Measurements from ENCODE around the gene TNS1.

The TNS1 gene

GRCh38 chr2:217832987-217833386 is 169.8 kb downstream of the TNS1 start:
- 95% methylated on average over 15 of the region's 15 CpGs for WGBS
- no peak overlapping the region for H3K9ac ChIP-seq (ENCODE audit: low read depth, low read length)
- H3K9me3 ChIP-seq (ENCODE audit: insufficient read depth, low read depth, low read length): no peaks in the 10 kb centered on the region

GRCh38 chr2:217832115-217832514 is 170.7 kb downstream of the TNS1 start:
- 89% methylated on average over 5 of the region's 5 CpGs for WGBS
- Histone ChIP-seq H3K4me1 (ENCODE audit: insufficient read depth, low read length) (peaks cover 6% of the 10 kb centered on the region; the same call in 1 of the 2 replicates), H3K4me3 (ENCODE audit: low read length) (no peak overlapping the region), H3K27me3 (ENCODE audit: insufficient read depth, low read length) (no peaks in the 10 kb centered on the region), H3K9me3 (ENCODE audit: insufficient read depth, low read depth, low read length) (no peaks in the 10 kb centered on the region), H3K27ac (ENCODE audit: low read depth, low read length) (no peak overlapping the region), H3K9ac (ENCODE audit: low read depth, low read length) (no peak overlapping the region), H3K36me3 (ENCODE audit: insufficient read depth, low read length) (no peaks in the 10 kb centered on the region)

More at GRCh38 chr2:217832987-217833386, 169.8 kb downstream of the TNS1 start:
- no peak overlapping the region for H3K4me3 ChIP-seq (ENCODE audit: low read length)
- no peaks in the 10 kb centered on the region for H3K36me3 ChIP-seq (ENCODE audit: insufficient read depth, low read length)
- H3K4me1 ChIP-seq (ENCODE audit: insufficient read depth, low read length): peaks cover 6% of the 10 kb centered on the region; the same call in 1 of the 2 replicates
- no peaks in the 10 kb centered on the region for H3K27me3 ChIP-seq (ENCODE audit: insufficient read depth, low read length)
- H3K27ac ChIP-seq (ENCODE audit: low read depth, low read length): no peak overlapping the region

- Histone ChIP-seq H3K27me3 (ENCODE audit: insufficient read depth, low read length) (no peaks in the 10 kb centered on the region), H3K9ac (ENCODE audit: low read depth, low read length) (no peak overlapping the region), H3K27ac (ENCODE audit: low read depth, low read length) (no peak overlapping the region), H3K4me1 (ENCODE audit: insufficient read depth, low read length) (no peaks in the 10 kb centered on the region; the same call in 1 of the 2 replicates), H3K4me3 (ENCODE audit: low read length) (no peak overlapping the region), H3K36me3 (ENCODE audit: insufficient read depth, low read length) (no peaks in the 10 kb centered on the region), H3K9me3 (ENCODE audit: insufficient read depth, low read depth, low read length) (no peaks in the 10 kb centered on the region)
- 92% methylated on average over 10 of the region's 10 CpGs for WGBS
Observed at GRCh38 chr2:217831306-217831705, 171.5 kb downstream of the TNS1 start.

GRCh38 chr2:217830807-217831206 is 172.0 kb downstream of the TNS1 start:
- no peak overlapping the region for H3K9ac ChIP-seq (ENCODE audit: low read depth, low read length)
- no peak overlapping the region for H3K27ac ChIP-seq (ENCODE audit: low read depth, low read length)
- H3K4me3 ChIP-seq (ENCODE audit: low read length): no peak overlapping the region
- H3K4me1 ChIP-seq (ENCODE audit: insufficient read depth, low read length): no peaks in the 10 kb centered on the region; the same call in 1 of the 2 replicates
- no peaks in the 10 kb centered on the region for H3K36me3 ChIP-seq (ENCODE audit: insufficient read depth, low read length)
- H3K27me3 ChIP-seq (ENCODE audit: insufficient read depth, low read length): no peaks in the 10 kb centered on the region
- H3K9me3 ChIP-seq (ENCODE audit: insufficient read depth, low read depth, low read length): no peaks in the 10 kb centered on the region
- 95% methylated on average over 6 of the region's 6 CpGs for WGBS

GRCh38 chr2:217830061-217830460 is 172.7 kb downstream of the TNS1 start:
- Histone ChIP-seq H3K4me1 (ENCODE audit: insufficient read depth, low read length) (no peaks in the 10 kb centered on the region; the same call in 1 of the 2 replicates), H3K27ac (ENCODE audit: low read depth, low read length) (no peak overlapping the region), H3K9ac (ENCODE audit: low read depth, low read length) (no peak overlapping the region), H3K9me3 (ENCODE audit: insufficient read depth, low read depth, low read length) (no peaks in the 10 kb centered on the region), H3K27me3 (ENCODE audit: insufficient read depth, low read length) (no peaks in the 10 kb centered on the region), H3K4me3 (ENCODE audit: low read length) (no peak overlapping the region), H3K36me3 (ENCODE audit: insufficient read depth, low read length) (no peaks in the 10 kb centered on the region)
- WGBS: 95% methylated on average over 9 of the region's 9 CpGs

GRCh38 chr2:217829420-217829819 is 173.4 kb downstream of the TNS1 start:
- Histone ChIP-seq H3K27me3 (ENCODE audit: insufficient read depth, low read length) (no peaks in the 10 kb centered on the region), H3K9me3 (ENCODE audit: insufficient read depth, low read depth, low read length) (no peaks in the 10 kb centered on the region), H3K4me3 (ENCODE audit: low read length) (no peak overlapping the region), H3K9ac (ENCODE audit: low read depth, low read length) (no peak overlapping the region), H3K4me1 (ENCODE audit: insufficient read depth, low read length) (no peaks in the 10 kb centered on the region; the same call in 1 of the 2 replicates), H3K27ac (ENCODE audit: low read depth, low read length) (no peak overlapping the region), H3K36me3 (ENCODE audit: insufficient read depth, low read length) (no peaks in the 10 kb centered on the region)
- 91% methylated on average over 8 of the region's 8 CpGs for WGBS

- no peaks in the 10 kb centered on the region for H3K27me3 ChIP-seq (ENCODE audit: insufficient read depth, low read length)
- H3K36me3 ChIP-seq (ENCODE audit: insufficient read depth, low read length): no peaks in the 10 kb centered on the region
- H3K9ac ChIP-seq (ENCODE audit: low read depth, low read length): no peak overlapping the region
- WGBS: 89% methylated on average over 4 of the region's 4 CpGs
- H3K27ac ChIP-seq (ENCODE audit: low read depth, low read length): no peak overlapping the region
- H3K9me3 ChIP-seq (ENCODE audit: insufficient read depth, low read depth, low read length): no peaks in the 10 kb centered on the region
- no peak overlapping the region for H3K4me3 ChIP-seq (ENCODE audit: low read length)
- H3K4me1 ChIP-seq (ENCODE audit: insufficient read depth, low read length): no peaks in the 10 kb centered on the region; the same call in 1 of the 2 replicates
Observed at GRCh38 chr2:217828336-217828735, 174.5 kb downstream of the TNS1 start.

GRCh38 chr2:217827430-217828201 is 175.2 kb downstream of the TNS1 start:
- Histone ChIP-seq H3K9ac (ENCODE audit: low read depth, low read length) (no peak overlapping the region), H3K4me3 (ENCODE audit: low read length) (no peak overlapping the region)
- 82% methylated on average over 14 of the region's 14 CpGs for WGBS

GRCh38 chr2:217826991-217827390 is 175.8 kb downstream of the TNS1 start:
- Histone ChIP-seq H3K4me1 (ENCODE audit: insufficient read depth, low read length) (no peaks in the 10 kb centered on the region; the same call in 1 of the 2 replicates), H3K4me3 (ENCODE audit: low read length) (no peak overlapping the region), H3K36me3 (ENCODE audit: insufficient read depth, low read length) (no peaks in the 10 kb centered on the region), H3K27ac (ENCODE audit: low read depth, low read length) (no peak overlapping the region), H3K9me3 (ENCODE audit: insufficient read depth, low read depth, low read length) (no peaks in the 10 kb centered on the region), H3K9ac (ENCODE audit: low read depth, low read length) (no peak overlapping the region), H3K27me3 (ENCODE audit: insufficient read depth, low read length) (no peaks in the 10 kb centered on the region)
- WGBS: 98% methylated on average over 3 of the region's 4 CpGs

More at GRCh38 chr2:217827430-217828201, 175.2 kb downstream of the TNS1 start:
- no peaks in the 10 kb centered on the region for H3K27me3 ChIP-seq (ENCODE audit: insufficient read depth, low read length)
- H3K36me3 ChIP-seq (ENCODE audit: insufficient read depth, low read length): no peaks in the 10 kb centered on the region
- no peak overlapping the region for H3K27ac ChIP-seq (ENCODE audit: low read depth, low read length)
- H3K4me1 ChIP-seq (ENCODE audit: insufficient read depth, low read length): no peaks in the 10 kb centered on the region; the same call in 1 of the 2 replicates
- H3K9me3 ChIP-seq (ENCODE audit: insufficient read depth, low read depth, low read length): no peaks in the 10 kb centered on the region

GRCh38 chr2:217826520-217826919 is 176.3 kb downstream of the TNS1 start:
- whole genome bisulfite sequencing: 78% methylated on average over 6 of the region's 6 CpGs
- no peak overlapping the region for H3K9ac ChIP-seq (ENCODE audit: low read depth, low read length)
- H3K4me1 ChIP-seq (ENCODE audit: insufficient read depth, low read length): no peaks in the 10 kb centered on the region; the same call in 1 of the 2 replicates
- no peaks in the 10 kb centered on the region for H3K36me3 ChIP-seq (ENCODE audit: insufficient read depth, low read length)
- no peaks in the 10 kb centered on the region for H3K9me3 ChIP-seq (ENCODE audit: insufficient read depth, low read depth, low read length)
- no peak overlapping the region for H3K27ac ChIP-seq (ENCODE audit: low read depth, low read length)
- H3K27me3 ChIP-seq (ENCODE audit: insufficient read depth, low read length): no peaks in the 10 kb centered on the region
- no peak overlapping the region for H3K4me3 ChIP-seq (ENCODE audit: low read length)

GRCh38 chr2:217825469-217826235 is 177.1 kb downstream of the TNS1 start:
- Histone ChIP-seq H3K4me3 (ENCODE audit: low read length) (no peak overlapping the region), H3K4me1 (ENCODE audit: insufficient read depth, low read length) (no peaks in the 10 kb centered on the region; the same call in 1 of the 2 replicates), H3K9ac (ENCODE audit: low read depth, low read length) (no peak overlapping the region), H3K27ac (ENCODE audit: low read depth, low read length) (no peak overlapping the region), H3K27me3 (ENCODE audit: insufficient read depth, low read length) (no peaks in the 10 kb centered on the region), H3K9me3 (ENCODE audit: insufficient read depth, low read depth, low read length) (no peaks in the 10 kb centered on the region), H3K36me3 (ENCODE audit: insufficient read depth, low read length) (no peaks in the 10 kb centered on the region)
- 88% methylated on average over 8 of the region's 8 CpGs for WGBS
